ACHN (cell line): Measurements from ENCODE around the gene TMEM101.
"Not testable (repeated sequence)": the region's sequence is repeated elsewhere in the genome, so short reads cannot be mapped to it uniquely, and the experiment has no call there.

Experiments used
- DNase-seq: peaks from one replicate; pipeline ENCODE4 v3.0.0-alpha.2; 2015
- in situ Hi-C: cut with HindIII; loops from 2 replicates; pipeline ENCODE4 v1.10.0; 2017; ENCODE audit warnings: low sequenced_read_pairs, low pct_ligation_motif_present, low pct_unique_long_range_greater_than_20kb

Gene TMEM101

DNA sequence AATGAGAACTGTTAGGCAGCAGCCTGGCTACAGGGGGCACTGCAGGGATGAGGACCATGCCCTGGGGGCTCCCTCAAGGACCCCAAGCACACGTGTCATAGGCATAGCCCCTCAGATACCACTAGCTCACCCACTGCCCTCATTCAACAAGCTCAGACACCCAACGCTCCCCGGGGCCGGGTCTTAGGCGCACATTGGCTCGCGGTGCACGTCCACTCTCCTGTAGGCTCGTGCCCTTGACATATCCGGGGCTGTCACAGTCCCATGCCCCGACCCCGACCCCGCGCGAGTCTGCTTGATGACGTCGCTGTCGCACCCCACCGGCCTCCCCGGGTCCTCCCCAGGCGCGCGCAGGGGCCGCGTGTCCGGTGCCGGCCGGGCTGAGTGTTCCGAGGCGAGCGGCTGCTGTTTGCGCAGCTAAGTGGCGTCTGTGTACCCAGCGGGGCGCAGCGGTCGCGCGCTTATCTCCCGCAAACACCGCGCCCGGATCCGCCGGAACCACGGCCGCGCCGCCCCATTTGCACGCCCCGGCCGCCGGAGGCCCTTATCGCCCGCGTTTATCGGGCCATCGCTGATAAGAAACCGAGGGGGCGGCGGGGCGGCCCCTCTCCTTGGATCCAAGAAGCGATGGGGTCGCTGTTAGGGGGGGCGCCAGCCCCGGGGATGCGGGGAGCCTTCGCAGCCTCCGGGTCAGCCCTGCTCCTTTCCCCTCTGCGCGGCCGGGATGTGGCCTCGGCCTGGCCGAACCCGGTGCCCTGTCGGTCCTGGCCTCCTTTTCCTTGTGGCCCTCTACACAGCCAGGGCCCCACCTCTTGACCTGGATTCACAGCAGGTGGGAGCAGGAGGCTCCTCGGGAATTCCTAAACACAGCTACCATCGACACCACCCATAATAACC, 31.0 kb downstream of the TMEM101 start:
- in situ Hi-C loops = no loop called here
- DNase-seq = no peak

DNA sequence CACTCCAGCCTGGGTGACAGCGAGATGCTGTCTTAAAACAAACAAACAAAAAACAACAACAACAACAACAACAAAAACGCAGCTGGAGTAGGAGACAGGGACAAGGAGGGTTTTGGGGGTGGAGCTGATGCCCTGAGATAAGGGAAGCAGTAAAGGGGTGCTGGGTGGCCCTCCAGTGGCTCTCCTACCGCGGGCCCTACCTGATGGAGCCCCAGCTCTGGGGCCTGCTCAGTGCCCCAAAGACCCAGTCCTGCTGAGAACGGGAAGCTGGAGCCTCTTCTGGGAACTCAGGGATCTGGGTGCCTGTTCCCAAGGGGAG, 31.6 kb downstream of the TMEM101 start:
- in situ Hi-C loops = no loop called here
- no peak for DNase-seq

DNA sequence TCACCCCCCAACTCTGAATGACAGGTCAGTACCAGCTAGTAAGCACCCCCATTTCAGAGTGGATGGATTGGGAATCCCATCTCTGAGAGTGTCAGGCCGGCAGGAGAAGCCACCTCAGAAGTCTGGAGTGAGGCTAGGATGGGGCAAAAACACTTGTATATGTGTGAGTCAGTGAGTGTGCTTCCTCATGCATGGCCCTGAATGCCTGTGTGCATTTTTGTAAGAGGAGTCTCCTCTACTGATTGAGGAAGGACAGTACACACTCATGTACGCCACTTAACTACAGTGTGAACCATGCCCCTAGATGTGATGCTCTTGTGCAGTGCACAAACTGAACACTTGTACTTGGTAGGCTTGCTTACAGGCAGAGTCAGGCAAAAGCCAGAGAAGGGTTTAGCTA, 32.6 kb downstream of the TMEM101 start:
- in situ Hi-C loops = no loop called here
- DNase-seq = peak; percentile 50

DNA sequence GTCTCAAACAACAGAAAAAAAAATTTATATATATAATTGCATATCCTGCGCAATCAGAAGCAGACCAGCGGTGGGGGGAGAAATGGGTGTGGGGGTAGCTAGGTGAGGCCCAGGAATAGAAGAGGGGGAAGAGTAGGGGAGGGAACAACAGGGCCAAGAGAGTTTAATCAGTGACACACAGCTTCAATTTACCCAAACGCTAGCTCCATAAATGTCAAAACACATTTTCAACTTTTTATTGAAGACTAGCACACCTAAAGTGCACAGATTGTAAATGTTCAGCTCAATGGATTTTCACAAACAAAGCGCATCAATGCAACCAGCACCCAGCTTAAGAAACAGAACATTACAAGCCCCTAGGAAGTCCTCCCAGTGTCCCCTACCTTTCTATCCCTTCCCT, 35.1 kb downstream of the TMEM101 start:
- no peak for DNase-seq
- in situ Hi-C loops = no loop called here

DNA sequence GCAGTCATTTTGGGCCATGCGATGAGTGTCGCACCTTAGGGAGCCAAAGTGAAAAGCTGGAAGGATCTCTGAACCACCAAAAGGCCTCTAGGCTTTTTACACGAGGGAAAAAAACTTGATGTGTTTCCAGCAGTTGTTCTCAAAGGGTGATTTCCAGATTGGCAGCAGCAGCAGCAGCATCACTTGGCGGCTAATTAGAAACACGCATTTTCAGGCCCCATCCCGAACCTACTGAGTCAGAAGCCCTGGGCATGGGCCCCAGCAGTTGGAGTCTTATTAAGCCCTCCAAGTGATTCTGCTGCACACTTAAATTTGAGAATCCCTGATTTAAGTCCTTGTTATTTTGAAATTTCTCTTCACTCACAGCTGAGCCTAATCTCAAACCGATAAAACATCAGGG, 35.8 kb downstream of the TMEM101 start:
- in situ Hi-C loops = no loop called here
- DNase-seq = no peak

DNA sequence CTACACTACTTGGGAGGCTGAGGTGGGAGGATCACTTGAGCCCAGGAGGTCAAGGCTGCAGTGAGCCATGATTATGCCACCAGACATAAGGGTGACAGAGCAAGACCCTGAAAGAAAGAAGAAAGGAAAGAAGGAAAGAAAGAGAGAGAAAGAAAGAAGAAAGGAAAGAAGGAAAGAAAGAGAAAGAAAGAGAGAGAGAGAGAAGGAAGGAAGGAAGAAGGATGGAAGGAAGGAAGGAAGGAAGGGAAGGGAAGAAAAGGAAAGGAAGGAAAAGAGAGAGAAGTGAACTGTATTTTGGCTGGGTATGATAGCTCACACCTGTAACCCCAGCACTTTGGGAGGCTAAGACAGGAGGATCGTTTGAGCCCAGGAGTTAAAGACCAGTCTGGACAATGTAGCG, 36.7 kb downstream of the TMEM101 start:
- DNase-seq = no peak
- in situ Hi-C loops = no loop called here

DNA sequence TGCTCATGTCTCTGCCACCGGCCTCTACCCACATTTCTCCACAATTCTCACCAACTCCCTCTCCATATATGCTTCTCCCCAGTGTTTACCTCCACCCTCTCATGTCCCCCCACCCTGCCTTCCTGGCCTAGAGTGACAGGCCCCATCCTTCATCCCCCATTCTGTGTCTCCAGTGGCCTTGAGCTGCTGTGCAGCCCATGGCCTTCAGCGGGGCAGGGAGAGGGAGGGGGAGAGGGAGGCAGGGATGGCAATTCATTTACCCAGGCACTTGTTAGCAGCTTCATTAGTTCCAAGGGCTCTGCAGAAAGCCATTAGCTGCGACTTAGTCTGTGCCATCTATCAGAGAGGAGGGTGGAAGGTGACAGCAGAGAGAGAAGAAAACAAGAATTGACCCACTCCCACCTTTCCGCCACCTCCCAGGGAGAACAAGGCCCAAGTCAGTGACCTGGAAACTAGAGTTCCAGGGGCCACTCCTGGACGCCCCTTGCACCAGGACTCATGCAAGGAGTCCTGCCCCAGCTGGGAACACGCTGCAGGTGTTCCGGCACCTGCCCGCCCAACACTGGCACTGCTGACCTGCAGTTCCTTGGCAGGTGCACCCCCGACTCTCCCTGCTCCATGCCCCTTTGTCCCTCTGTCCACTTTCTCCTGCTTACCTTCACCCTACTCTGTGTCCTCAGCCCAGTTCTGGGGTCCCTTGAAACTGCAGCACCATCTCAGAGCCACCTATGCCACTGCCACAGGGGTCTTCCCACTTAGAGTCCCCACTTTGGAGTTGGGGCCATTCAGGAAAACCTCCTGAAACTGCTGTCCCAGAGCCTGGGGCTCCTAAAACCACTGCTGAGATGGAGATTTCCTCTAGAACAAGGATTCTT, 37.6 kb downstream of the TMEM101 start:
- in situ Hi-C loops = no loop called here
- no peak for DNase-seq

DNA sequence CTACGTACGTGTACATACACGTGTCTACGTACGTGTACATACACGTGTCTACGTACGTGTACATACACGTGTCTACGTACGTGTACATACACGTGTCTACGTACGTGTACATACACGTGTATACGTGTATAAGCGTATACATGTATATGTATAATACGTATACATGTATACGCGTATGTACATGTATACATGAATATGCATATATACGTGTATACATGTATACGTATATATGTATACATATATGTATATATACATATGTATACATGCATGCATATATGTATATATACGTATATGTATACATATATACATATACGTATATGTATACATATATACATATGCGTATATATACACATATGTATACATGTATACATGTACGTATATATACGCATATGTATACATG, 38.9 kb downstream of the TMEM101 start:
- in situ Hi-C loops = no loop called here

DNA sequence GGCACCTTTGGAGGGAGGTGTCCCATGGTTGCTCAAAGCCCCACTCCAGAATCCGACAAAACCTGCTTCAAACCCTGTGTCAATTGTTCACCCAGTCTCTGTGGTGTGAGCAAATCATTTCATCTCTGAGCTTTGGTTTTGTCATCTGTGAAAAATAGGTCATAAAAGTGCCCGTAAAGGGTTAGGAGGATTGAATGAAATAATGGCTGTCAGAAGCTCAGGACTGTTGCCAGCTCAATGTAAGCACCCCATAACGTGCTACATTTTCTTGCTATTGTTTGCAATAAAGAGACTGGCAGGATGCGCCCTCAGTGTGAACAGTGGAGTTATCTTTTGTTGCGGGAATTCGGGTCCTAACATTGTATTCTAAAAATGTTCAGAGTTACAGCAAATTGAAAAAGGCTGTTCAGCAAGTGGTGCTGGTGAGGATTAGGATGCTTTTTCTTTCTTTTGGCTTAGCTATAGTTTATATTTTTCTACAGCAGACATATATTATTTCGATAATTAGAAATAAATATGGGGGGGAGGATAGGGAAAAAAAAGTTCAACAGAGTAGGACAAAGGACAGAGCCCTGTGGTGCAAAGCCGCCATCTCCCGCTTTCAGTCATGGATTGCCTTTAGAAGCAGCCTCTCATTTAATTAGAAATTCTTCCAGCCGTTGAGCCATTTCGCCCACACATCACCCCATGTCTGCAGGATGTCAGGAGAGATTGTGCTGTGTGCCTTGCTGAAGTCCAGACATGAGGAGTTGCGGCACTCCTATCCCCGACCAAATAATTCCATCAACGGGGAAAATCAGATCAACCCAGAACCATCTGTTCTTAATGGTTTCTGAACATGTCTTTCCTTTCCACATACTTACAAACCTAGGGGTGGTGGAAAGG, 40.1 kb downstream of the TMEM101 start:
- in situ Hi-C loops = no loop called here
- no peak for DNase-seq

More for the DNA sequence above, 38.9 kb downstream of the TMEM101 start:
- no peak for DNase-seq

DNA sequence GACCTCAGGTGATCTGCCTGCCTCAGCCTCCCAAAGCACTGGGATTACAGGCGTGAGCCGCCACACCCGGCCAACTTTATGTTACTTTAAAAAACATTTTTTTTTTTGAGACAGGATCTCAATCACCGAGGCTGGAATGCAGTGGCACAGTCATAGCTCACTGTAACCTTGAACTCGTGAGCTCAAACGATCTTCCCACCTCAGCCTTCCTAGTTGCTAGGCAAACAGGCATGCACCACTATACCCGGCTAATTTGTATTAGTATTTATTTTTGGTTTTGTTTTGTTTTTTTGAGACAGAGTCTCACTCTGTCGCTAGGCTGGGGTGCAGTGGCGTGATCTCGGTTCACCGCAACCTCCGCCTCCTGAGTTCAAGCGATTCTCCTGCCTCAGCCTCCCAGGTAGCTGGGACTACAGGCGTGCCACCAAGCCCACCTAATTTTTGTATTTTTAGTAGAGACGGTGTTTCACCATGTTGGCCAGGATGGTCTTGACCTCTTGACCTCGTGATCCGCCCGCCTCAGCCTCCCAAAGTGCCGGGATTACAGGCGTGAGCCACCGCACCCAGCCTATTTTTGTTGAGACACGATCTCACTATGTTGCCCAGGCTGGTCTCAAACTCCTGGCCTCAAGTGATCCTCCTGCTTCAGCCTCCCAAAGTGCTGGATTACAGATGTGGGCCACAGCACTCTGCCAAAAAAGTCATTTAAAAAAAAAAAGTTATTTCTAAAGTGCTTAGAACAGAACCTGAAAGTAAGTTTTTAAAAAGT, 42.1 kb downstream of the TMEM101 start:
- in situ Hi-C loops, DNase-seq: not testable (repeated sequence)

DNA sequence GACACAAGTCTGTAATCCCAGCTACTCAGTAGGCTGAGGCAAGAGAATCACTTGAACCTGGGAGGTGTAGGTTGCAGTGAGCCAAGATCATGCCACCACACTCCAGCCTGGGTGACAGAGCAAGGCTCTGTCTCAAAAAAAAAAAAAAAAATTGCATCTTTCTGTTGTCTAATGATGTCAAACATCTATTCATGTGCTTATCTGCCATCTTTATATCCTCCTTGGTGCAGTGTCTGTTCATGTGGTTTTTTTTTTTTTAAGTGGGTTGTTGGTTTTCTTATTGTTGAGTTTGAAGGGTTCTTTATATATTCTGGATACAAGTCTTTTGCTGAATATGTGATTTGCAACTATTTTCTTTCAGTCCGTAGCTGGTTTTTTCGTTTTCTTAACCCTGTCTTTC, 43.3 kb downstream of the TMEM101 start:
- DNase-seq, in situ Hi-C loops: not testable (repeated sequence)

DNA sequence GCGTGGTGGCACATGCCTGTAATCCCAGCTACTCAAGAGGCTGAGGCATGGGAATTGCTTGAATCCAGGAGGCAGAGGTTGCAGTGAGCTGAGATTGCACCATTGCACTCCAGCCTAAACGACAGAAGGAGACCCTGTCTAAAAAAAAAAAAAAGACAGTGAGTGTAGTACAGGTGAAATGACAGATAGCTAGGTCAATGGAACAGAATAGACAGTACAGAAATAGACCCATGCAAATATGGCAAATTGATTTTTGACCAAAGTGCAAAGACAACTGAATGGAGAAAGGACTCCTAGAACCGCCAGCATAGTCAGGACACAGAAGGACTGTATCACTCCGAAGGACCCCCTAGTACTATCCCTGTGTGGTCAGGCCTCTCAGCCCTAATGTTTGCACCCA, 44.4 kb downstream of the TMEM101 start:
- DNase-seq = no peak
- in situ Hi-C loops = no loop called here

DNA sequence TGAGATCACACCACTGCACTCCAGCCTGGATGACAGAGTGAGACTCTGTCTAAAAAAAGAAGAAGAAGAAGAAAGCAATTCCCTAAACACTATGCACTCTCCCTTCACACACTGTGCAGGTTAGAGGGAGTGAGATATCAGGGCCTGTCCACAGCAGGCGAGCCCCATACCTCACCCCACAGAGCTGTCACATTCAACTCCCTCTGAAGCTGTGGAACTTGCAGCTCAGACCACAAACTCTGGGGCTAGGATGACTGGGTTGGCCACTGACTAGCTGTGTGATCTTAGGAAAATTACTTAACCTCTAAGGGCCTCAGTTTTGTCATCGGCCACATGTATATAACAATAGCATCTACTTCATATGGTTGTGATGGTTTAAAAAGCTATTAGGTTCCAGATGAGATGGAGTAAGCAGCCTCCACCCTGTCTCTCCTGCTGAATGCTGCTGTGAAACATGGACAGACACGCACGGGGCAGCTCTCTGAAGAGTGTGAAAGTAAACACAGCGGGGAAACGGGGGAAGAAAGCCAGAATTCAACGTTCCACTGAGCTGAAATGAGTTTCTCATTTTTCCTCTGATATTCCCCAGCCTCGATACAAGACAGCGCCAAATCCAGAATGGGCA, 47.4 kb downstream of the TMEM101 start:
- no peak for DNase-seq
- in situ Hi-C loops = no loop called here

DNA sequence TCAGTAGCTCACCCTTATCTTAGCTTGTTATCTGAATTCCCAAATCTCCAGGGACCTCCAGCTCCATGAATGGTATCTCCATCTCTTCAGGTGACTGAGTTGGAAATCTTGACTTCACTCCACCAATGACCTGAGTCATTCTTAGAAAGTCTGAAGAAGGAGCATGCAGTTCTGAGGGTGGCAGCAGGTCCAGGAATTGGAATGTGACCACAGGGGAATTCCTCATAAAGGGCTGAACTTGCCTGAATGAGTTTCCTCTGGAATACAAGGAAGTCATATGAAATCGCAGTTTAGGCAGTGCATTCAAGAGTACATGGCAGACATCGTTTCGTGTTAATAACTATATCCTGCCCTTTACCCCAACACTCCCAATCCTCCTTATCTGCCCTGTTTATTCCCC, 48.5 kb downstream of the TMEM101 start:
- in situ Hi-C loops = no loop called here
- DNase-seq = peak; percentile 61

DNA sequence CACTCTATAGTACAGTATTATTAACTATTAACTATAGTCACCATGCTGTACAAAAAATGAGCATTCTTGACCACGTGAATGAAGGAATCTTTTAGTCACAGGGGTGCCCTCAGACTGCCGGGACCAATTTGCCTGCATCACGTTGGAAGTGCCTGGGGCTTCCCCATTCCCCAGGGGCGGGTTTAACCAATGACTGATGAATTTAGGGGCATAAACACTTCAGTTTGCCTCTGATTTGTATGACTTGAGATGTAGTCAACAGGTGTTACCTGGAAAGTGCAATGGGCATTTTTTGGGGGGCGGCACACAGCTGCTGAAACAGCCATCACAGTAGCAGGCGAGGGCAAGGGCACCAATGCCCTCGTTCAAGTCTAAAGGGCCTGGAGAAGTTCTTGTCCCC, 52.3 kb downstream of the TMEM101 start:
- in situ Hi-C loops = no loop called here

DNA sequence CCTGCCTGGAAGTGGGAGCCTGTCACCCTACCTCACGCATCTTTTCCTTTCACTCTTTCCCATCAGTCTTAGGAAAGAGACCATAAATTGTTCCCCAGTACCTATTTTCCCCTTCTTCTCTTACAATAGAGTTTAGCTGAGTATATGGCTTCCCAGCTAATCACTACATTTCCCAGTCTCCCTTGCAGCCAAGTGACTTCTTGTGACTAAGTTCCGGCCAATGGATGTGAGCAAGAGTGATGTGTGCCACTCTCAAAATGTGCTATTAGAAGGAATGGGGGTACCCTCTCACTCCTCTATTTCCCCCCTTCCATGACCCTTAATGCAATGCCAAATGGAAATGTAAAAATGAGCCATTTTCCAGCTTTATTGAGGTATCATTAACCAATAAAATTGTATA, 52.8 kb downstream of the TMEM101 start:
- DNase-seq = no peak
- in situ Hi-C loops = no loop called here

More for the DNA sequence above, 52.3 kb downstream of the TMEM101 start:
- DNase-seq = no peak

DNA sequence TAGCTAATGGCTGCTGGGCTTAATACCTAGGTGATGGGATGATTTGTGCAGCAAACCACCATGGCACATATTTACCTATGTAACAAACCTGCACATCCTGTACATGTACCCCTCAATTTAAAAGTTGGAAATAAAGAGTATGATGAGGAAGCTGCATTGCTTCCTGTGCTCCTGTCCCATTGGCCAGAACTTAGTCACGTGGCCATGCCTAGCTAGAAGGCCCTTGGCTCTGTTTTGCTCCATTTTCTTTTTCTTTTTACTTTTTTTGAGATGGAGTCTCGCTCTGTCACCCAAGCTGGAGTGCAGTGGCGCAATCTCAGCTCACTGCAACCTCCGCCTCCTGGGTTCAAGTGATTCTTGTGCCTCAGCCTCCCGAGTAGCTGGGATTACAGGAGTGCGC, 53.5 kb downstream of the TMEM101 start:
- DNase-seq, in situ Hi-C loops: not testable (repeated sequence)
